HCT116 (cell line): ENCODE results near the gene KREMEN2.

Source experiments
- CTCF ChIP-seq, 3 experiments: fragments of 200-600 bp in 1 of 3; sonication (generic) in 1 of 3; IDR thresholded peaks in 2 of 3; conservative IDR thresholded peaks in 1 of 3; 2 replicates each; pipeline ENCODE4 v1.5.1; 2012 to 2017; ENCODE audit warnings: low read depth in 2 of 3, low read length in 2 of 3, antibody characterized with exemption in 1 of 3, borderline replicate concordance in 1 of 3, control low read depth in 1 of 3, mild to moderate bottlenecking in 1 of 3, mixed read lengths in 1 of 3, mixed run types in 1 of 3, moderate library complexity in 1 of 3; ENCODE audit not compliant: insufficient read depth in 1 of 3
- POLR2A ChIP-seq: IDR thresholded peaks from 2 replicates; pipeline ENCODE4 v1.7.0; 2011; ENCODE audit warnings: borderline replicate concordance; ENCODE audit not compliant: insufficient read depth, insufficient read length; ENCODE audit errors: extremely low read depth
- REST ChIP-seq: IDR thresholded peaks from 2 replicates; pipeline ENCODE4 v1.6.1; 2012; ENCODE audit warnings: low read depth
- SP1 ChIP-seq: IDR thresholded peaks from 2 replicates; pipeline ENCODE4 v1.6.1; 2012; ENCODE audit warnings: low read depth
- ZFX ChIP-seq: fragments of 450-650 bp; IDR thresholded peaks from 2 replicates; pipeline ENCODE4 v1.6.1; 2017

GRCh38 chr16:2952679-2953078, 11.4 kb upstream of the KREMEN2 start:
- no peak for TF ChIP-seq CTCF (IDR thresholded peaks at IDR 0.05 in 2 of 3, conservative IDR thresholded peaks at IDR 0.05 in 1 of 3; ENCODE audit: borderline replicate concordance in 1 of 3, insufficient read depth in 1 of 3, low read depth in 2 of 3, low read length in 2 of 3)
- TF ChIP-seq POLR2A: no peak
- TF ChIP-seq ZFX: no peak
- no peak for TF ChIP-seq SP1
- no peak for TF ChIP-seq REST
